HG03159 (cell line): ENCODE results near the gene TSSC4.
"Not testable (repeated sequence)": the region's sequence is repeated elsewhere in the genome, so short reads cannot be mapped to it uniquely, and the experiment has no call there.

Experiments used
- ATAC-seq: cut with Tn5 transposase; IDR thresholded peaks from one replicate; pipeline ENCODE4 v1.9.1; 2021; ENCODE audit warnings: mild to moderate bottlenecking, moderate library complexity; ENCODE audit not compliant: unreplicated experiment

The TSSC4 gene

GRCh38 chr11:2400069-2400761 is at the start of gene TSSC4:
Gene TSSC4 (plus strand): TSS chr11:2400750. CDS start chr11:2402634, 1,884 bp downstream.
- peak; percentile 81 for ATAC-seq

GRCh38 chr11:2351701-2352100 is 48.8 kb upstream of the TSSC4 start:
- no peak for ATAC-seq

GRCh38 chr11:2352420-2352819 is 48.1 kb upstream of the TSSC4 start:
- ATAC-seq, result no peak

- no peak for ATAC-seq
Observed at GRCh38 chr11:2355000-2355644, 45.4 kb upstream of the TSSC4 start.

GRCh38 chr11:2357246-2357645 is 43.3 kb upstream of the TSSC4 start:
- no peak for ATAC-seq

- not testable (repeated sequence) for ATAC-seq
Observed at GRCh38 chr11:2357651-2358050, 42.9 kb upstream of the TSSC4 start.

- no peak for ATAC-seq
Observed at GRCh38 chr11:2358754-2359442, 41.7 kb upstream of the TSSC4 start.

GRCh38 chr11:2359557-2359956 is 41.0 kb upstream of the TSSC4 start:
- no peak for ATAC-seq

- ATAC-seq, result no peak
Observed at GRCh38 chr11:2360081-2360642, 40.4 kb upstream of the TSSC4 start.

- no peak for ATAC-seq
Observed at GRCh38 chr11:2361565-2361964, 39.0 kb upstream of the TSSC4 start.

- ATAC-seq, result no peak
Observed at GRCh38 chr11:2362414-2362813, 38.1 kb upstream of the TSSC4 start.

GRCh38 chr11:2363130-2363529 is 37.4 kb upstream of the TSSC4 start:
- ATAC-seq, result no peak

- ATAC-seq, result no peak
Observed at GRCh38 chr11:2363577-2364370, 36.8 kb upstream of the TSSC4 start.

- ATAC-seq, result not testable (repeated sequence)
Observed at GRCh38 chr11:2364386-2364785, 36.2 kb upstream of the TSSC4 start.

GRCh38 chr11:2365571-2366210 is 34.9 kb upstream of the TSSC4 start:
- no peak for ATAC-seq

GRCh38 chr11:2366276-2366675 is 34.3 kb upstream of the TSSC4 start:
- no peak for ATAC-seq

- ATAC-seq, result no peak
Observed at GRCh38 chr11:2366733-2367132, 33.8 kb upstream of the TSSC4 start.

- ATAC-seq, result no peak
Observed at GRCh38 chr11:2367266-2368160, 33.0 kb upstream of the TSSC4 start.

GRCh38 chr11:2368178-2368850 is 32.2 kb upstream of the TSSC4 start:
- ATAC-seq, result no peak
